ENCODE data around the gene PGBD5. TPM values are rescaled to one million over a fixed set of nuclear protein-coding genes. Genes with fewer than 3 reads are reported as not detected.

PGBD5 gene
- polyA plus RNA-seq, 1 donor (not counting 4 experiments of a cell fraction or from before 2014, with no cell fraction given): 0.28 TPM

- no peak overlapping the region for H3K4me2 ChIP-seq (ENCODE audit: control insufficient read depth, extremely low read depth, insufficient read depth, low read depth, low read length)
- no peak overlapping the region for H2AFZ ChIP-seq (ENCODE audit: control insufficient read depth, low read length)
- H4K20me1 ChIP-seq (ENCODE audit: control insufficient read depth, extremely low read depth, insufficient read depth, low read length): no peaks in the 10 kb centered on the region
- FAIRE-seq (no peak), DNase-seq (ENCODE audit: low read depth, low spot score) (no peak)
- no peaks in the 10 kb centered on the region for H3K27me3 ChIP-seq (ENCODE audit: control insufficient read depth, extremely low read depth, insufficient read depth, low read length)
- no peaks in the 10 kb centered on the region for H3K36me3 ChIP-seq (ENCODE audit: control insufficient read depth in 2 of 2, extremely low read depth in 1 of 2, insufficient read depth in 2 of 2, low read length in 2 of 2)
- no peaks in the 10 kb centered on the region for H3K79me2 ChIP-seq (ENCODE audit: control insufficient read depth, insufficient read depth, low read length)
- dilution Hi-C loops (cut with MboI; ENCODE audit: extremely low pct_ligation_motif_present, low sequenced_read_pairs): no loop called here
- H3K27ac ChIP-seq (ENCODE audit: control insufficient read depth, insufficient read depth, low read length): no peak overlapping the region
- H3K4me1 ChIP-seq (ENCODE audit: control insufficient read depth, extremely low read depth, insufficient read depth, low read length): peaks cover 9% of the 10 kb centered on the region
- no peak for TF ChIP-seq CTCF (optimal IDR thresholded peaks at IDR 0.05 in 1 of 3, IDR thresholded peaks at IDR 0.05 in 1 of 3, conservative IDR thresholded peaks at IDR 0.05 in 1 of 3; ENCODE audit: extremely low read depth in 1 of 3, insufficient read depth in 2 of 3, low read length in 3 of 3)
- no peak for TF ChIP-seq EZH2 (IDR thresholded peaks at IDR 0.05; ENCODE audit: low read length)
- no peak overlapping the region for H3K4me3 ChIP-seq (ENCODE audit: control insufficient read depth in 2 of 3, extremely low read depth in 1 of 3, insufficient read depth in 2 of 3, low read depth in 1 of 3, low read length in 3 of 3)
- no peaks in the 10 kb centered on the region for H3K9me1 ChIP-seq (ENCODE audit: control insufficient read depth, extremely low read depth, insufficient read depth, low read length)
- no peak overlapping the region for H3K9ac ChIP-seq (ENCODE audit: control insufficient read depth, extremely low read depth, insufficient read depth, low read length)
- H3K9me3 ChIP-seq (ENCODE audit: control insufficient read depth, low read depth, low read length): no peaks in the 10 kb centered on the region
These were observed 116.4 kb downstream of the PGBD5 start for GRCh38 chr1:230309646-230310177.

- Histone ChIP-seq H3K9me1 (ENCODE audit: control insufficient read depth, extremely low read depth, insufficient read depth, low read length) (no peaks in the 10 kb centered on the region), H2AFZ (ENCODE audit: control insufficient read depth, low read length) (no peak overlapping the region), H3K27ac (ENCODE audit: control insufficient read depth, insufficient read depth, low read length) (no peak overlapping the region), H3K9ac (ENCODE audit: control insufficient read depth, extremely low read depth, insufficient read depth, low read length) (no peak overlapping the region), H3K27me3 (ENCODE audit: control insufficient read depth, extremely low read depth, insufficient read depth, low read length) (no peaks in the 10 kb centered on the region), H3K4me3 (ENCODE audit: control insufficient read depth in 2 of 3, extremely low read depth in 1 of 3, insufficient read depth in 2 of 3, low read depth in 1 of 3, low read length in 3 of 3) (no peak overlapping the region), H3K4me1 (ENCODE audit: control insufficient read depth, extremely low read depth, insufficient read depth, low read length) (peaks cover 9% of the 10 kb centered on the region), H3K36me3 (ENCODE audit: control insufficient read depth in 2 of 2, extremely low read depth in 1 of 2, insufficient read depth in 2 of 2, low read length in 2 of 2) (no peaks in the 10 kb centered on the region), H3K9me3 (ENCODE audit: control insufficient read depth, low read depth, low read length) (no peaks in the 10 kb centered on the region), H4K20me1 (ENCODE audit: control insufficient read depth, extremely low read depth, insufficient read depth, low read length) (no peaks in the 10 kb centered on the region), H3K79me2 (ENCODE audit: control insufficient read depth, insufficient read depth, low read length) (no peaks in the 10 kb centered on the region), H3K4me2 (ENCODE audit: control insufficient read depth, extremely low read depth, insufficient read depth, low read depth, low read length) (no peak overlapping the region)
- no peak for FAIRE-seq
- DNase-seq (ENCODE audit: low read depth, low spot score): no peak
- no peak for TF ChIP-seq EZH2 (IDR thresholded peaks at IDR 0.05; ENCODE audit: low read length)
- TF ChIP-seq CTCF (optimal IDR thresholded peaks at IDR 0.05 in 1 of 3, IDR thresholded peaks at IDR 0.05 in 1 of 3, conservative IDR thresholded peaks at IDR 0.05 in 1 of 3; ENCODE audit: extremely low read depth in 1 of 3, insufficient read depth in 2 of 3, low read length in 3 of 3): no peak
- dilution Hi-C loops (cut with MboI; ENCODE audit: extremely low pct_ligation_motif_present, low sequenced_read_pairs): no loop called here
These were observed 117.3 kb downstream of the PGBD5 start for GRCh38 chr1:230308821-230309220.

Data from keratinocyte (primary cell).